Esophagus muscularis mucosa (tissue), 3 donors: Measurements from ENCODE around the gene SMG6.

Experiments
- CTCF ChIP-seq, 3 experiments: fragments of 200-600 bp in 2 of 3; fragments of 450-650 bp in 1 of 3; sonication (generic) in 2 of 3; IDR thresholded peaks; one replicate each; pipeline ENCODE4 v1.5.1; 2017 to 2019; ENCODE audit warnings: antibody characterized with exemption in 3 of 3, mild to moderate bottlenecking in 2 of 3, moderate library complexity in 1 of 3
- POLR2A ChIP-seq: fragments of 450-650 bp; IDR thresholded peaks from one replicate; pipeline ENCODE4 v1.6.1; 2017; ENCODE audit warnings: antibody characterized with exemption, moderate library complexity, mild to moderate bottlenecking, low read depth

- TF ChIP-seq POLR2A (no peak), CTCF (IDR thresholded peaks at IDR 0.05) (no peak)
Measured at GRCh38 chr17:2081564-2081963, 222.0 kb downstream of the SMG6 start.
